Measurements from ENCODE around the gene KY.

DNA sequence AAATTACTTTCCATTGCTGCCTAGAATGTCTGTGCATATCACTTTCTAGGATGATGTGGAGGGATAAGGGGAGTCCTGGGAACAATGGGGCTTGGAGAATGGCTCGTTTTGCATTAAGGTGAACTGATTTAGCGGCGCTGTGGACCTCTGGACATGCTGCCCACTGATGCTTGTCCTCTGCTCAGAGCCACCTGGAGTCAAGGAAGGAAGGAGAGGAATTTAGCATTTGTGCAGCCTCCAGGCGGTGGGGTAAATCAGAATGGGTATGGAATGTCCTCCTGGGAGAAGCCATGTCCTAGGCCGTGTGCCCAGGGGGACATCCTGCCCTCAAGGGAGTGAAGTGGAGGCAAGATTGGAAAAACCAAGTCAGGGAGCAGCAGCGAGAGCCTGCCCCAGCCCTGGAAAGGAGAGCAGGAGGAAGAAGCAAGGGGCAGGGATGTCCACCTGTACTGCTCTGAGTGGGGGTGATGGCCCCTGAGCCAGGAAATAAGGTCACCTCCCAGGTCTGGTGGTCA lies 37.8 kb downstream of the KY start:
- TF ChIP-seq EZH2 (IDR thresholded peaks at IDR 0.05; ENCODE audit: low read depth, unreplicated experiment), result no peak
- no peak for TF ChIP-seq CTCF (conservative IDR thresholded peaks at IDR 0.05; ENCODE audit: low read depth in 2 of 2)
- TF ChIP-seq CREB1 (CRISPR knock-in tag; IDR thresholded peaks at IDR 0.05; ENCODE audit: low read depth), result no peak
- no peak for TF ChIP-seq ETS1 (IDR thresholded peaks at IDR 0.05)
- TF ChIP-seq, protein P1, sequence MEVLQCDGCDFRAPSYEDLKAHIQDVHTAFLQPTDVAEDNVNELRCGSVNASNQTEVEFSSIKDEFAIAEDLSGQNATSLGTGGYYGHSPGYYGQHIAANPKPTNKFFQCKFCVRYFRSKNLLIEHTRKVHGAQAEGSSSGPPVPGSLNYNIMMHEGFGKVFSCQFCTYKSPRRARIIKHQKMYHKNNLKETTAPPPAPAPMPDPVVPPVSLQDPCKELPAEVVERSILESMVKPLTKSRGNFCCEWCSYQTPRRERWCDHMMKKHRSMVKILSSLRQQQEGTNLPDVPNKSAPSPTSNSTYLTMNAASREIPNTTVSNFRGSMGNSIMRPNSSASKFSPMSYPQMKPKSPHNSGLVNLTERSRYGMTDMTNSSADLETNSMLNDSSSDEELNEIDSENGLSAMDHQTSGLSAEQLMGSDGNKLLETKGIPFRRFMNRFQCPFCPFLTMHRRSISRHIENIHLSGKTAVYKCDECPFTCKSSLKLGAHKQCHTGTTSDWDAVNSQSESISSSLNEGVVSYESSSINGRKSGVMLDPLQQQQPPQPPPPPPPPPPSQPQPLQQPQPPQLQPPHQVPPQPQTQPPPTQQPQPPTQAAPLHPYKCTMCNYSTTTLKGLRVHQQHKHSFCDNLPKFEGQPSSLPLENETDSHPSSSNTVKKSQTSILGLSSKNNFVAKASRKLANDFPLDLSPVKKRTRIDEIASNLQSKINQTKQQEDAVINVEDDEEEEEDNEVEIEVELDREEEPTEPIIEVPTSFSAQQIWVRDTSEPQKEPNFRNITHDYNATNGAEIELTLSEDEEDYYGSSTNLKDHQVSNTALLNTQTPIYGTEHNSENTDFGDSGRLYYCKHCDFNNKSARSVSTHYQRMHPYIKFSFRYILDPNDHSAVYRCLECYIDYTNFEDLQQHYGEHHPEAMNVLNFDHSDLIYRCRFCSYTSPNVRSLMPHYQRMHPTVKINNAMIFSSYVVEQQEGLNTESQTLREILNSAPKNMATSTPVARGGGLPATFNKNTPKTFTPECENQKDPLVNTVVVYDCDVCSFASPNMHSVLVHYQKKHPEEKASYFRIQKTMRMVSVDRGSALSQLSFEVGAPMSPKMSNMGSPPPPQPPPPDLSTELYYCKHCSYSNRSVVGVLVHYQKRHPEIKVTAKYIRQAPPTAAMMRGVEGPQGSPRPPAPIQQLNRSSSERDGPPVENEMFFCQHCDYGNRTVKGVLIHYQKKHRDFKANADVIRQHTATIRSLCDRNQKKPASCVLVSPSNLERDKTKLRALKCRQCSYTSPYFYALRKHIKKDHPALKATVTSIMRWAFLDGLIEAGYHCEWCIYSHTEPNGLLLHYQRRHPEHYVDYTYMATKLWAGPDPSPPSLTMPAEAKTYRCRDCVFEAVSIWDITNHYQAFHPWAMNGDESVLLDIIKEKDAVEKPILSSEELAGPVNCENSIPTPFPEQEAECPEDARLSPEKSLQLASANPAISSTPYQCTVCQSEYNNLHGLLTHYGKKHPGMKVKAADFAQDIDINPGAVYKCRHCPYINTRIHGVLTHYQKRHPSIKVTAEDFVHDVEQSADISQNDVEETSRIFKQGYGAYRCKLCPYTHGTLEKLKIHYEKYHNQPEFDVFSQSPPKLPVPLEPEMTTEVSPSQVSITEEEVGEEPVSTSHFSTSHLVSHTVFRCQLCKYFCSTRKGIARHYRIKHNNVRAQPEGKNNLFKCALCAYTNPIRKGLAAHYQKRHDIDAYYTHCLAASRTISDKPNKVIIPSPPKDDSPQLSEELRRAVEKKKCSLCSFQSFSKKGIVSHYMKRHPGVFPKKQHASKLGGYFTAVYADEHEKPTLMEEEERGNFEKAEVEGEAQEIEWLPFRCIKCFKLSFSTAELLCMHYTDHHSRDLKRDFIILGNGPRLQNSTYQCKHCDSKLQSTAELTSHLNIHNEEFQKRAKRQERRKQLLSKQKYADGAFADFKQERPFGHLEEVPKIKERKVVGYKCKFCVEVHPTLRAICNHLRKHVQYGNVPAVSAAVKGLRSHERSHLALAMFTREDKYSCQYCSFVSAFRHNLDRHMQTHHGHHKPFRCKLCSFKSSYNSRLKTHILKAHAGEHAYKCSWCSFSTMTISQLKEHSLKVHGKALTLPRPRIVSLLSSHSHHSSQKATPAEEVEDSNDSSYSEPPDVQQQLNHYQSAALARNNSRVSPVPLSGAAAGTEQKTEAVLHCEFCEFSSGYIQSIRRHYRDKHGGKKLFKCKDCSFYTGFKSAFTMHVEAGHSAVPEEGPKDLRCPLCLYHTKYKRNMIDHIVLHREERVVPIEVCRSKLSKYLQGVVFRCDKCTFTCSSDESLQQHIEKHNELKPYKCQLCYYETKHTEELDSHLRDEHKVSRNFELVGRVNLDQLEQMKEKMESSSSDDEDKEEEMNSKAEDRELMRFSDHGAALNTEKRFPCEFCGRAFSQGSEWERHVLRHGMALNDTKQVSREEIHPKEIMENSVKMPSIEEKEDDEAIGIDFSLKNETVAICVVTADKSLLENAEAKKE (CRISPR knock-in tag; IDR thresholded peaks at IDR 0.05), result no peak
- no peak for TF ChIP-seq POLR2AphosphoS5 (IDR thresholded peaks at IDR 0.05; ENCODE audit: low read depth)
- no peak for TF ChIP-seq NANOG (IDR thresholded peaks at IDR 0.05; ENCODE audit: borderline replicate concordance)
- TF ChIP-seq EZH2phosphoT487 (IDR thresholded peaks at IDR 0.05; ENCODE audit: unreplicated experiment), result no peak
- TF ChIP-seq, protein P2, sequence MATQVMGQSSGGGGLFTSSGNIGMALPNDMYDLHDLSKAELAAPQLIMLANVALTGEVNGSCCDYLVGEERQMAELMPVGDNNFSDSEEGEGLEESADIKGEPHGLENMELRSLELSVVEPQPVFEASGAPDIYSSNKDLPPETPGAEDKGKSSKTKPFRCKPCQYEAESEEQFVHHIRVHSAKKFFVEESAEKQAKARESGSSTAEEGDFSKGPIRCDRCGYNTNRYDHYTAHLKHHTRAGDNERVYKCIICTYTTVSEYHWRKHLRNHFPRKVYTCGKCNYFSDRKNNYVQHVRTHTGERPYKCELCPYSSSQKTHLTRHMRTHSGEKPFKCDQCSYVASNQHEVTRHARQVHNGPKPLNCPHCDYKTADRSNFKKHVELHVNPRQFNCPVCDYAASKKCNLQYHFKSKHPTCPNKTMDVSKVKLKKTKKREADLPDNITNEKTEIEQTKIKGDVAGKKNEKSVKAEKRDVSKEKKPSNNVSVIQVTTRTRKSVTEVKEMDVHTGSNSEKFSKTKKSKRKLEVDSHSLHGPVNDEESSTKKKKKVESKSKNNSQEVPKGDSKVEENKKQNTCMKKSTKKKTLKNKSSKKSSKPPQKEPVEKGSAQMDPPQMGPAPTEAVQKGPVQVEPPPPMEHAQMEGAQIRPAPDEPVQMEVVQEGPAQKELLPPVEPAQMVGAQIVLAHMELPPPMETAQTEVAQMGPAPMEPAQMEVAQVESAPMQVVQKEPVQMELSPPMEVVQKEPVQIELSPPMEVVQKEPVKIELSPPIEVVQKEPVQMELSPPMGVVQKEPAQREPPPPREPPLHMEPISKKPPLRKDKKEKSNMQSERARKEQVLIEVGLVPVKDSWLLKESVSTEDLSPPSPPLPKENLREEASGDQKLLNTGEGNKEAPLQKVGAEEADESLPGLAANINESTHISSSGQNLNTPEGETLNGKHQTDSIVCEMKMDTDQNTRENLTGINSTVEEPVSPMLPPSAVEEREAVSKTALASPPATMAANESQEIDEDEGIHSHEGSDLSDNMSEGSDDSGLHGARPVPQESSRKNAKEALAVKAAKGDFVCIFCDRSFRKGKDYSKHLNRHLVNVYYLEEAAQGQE (IDR thresholded peaks at IDR 0.05; ENCODE audit: unreplicated experiment), result no peak
- TF ChIP-seq ZNF114 (CRISPR knock-in tag; IDR thresholded peaks at IDR 0.05), result no peak
- TF ChIP-seq JUNB (IDR thresholded peaks at IDR 0.05; ENCODE audit: unreplicated experiment), result no peak
- no peak for TF ChIP-seq STAT1 (IDR thresholded peaks at IDR 0.05; ENCODE audit: unreplicated experiment)
- no peak for TF ChIP-seq ZNF331 (CRISPR knock-in tag; IDR thresholded peaks at IDR 0.05; ENCODE audit: low read depth)

Data from GM23338 (cell line).